ENCODE results near the gene ZFYVE1.
"Not testable (repeated sequence)": the region's sequence is repeated elsewhere in the genome, so short reads cannot be mapped to it uniquely, and the experiment has no call there.

Gene ZFYVE1

GRCh38 chr14:72957213-72957612 lies 69.7 kb downstream of the ZFYVE1 start:
- no peak for DNase-seq

- not testable (repeated sequence) for DNase-seq
These were observed 70.2 kb downstream of the ZFYVE1 start for GRCh38 chr14:72956741-72957140.

- DNase-seq = no peak
These were observed 74.7 kb downstream of the ZFYVE1 start for GRCh38 chr14:72952171-72952570.

GRCh38 chr14:72948481-72949138 lies 78.3 kb downstream of the ZFYVE1 start:
- peak; percentile 83 for DNase-seq

- no peak for DNase-seq
These were observed 79.3 kb downstream of the ZFYVE1 start for GRCh38 chr14:72947366-72948160.

GRCh38 chr14:72946491-72946890 lies 80.4 kb downstream of the ZFYVE1 start:
- no peak for DNase-seq

- DNase-seq = no peak
These were observed 81.4 kb downstream of the ZFYVE1 start for GRCh38 chr14:72945356-72946027.

GRCh38 chr14:72943876-72944430 lies 83.0 kb downstream of the ZFYVE1 start:
- DNase-seq = no peak

- no peak for DNase-seq
These were observed 84.0 kb downstream of the ZFYVE1 start for GRCh38 chr14:72942934-72943333.

GRCh38 chr14:72941286-72941985 lies 85.5 kb downstream of the ZFYVE1 start:
- no peak for DNase-seq

GRCh38 chr14:72939630-72940029 lies 87.3 kb downstream of the ZFYVE1 start:
- DNase-seq = no peak

GRCh38 chr14:72932893-72933292 lies 94.0 kb downstream of the ZFYVE1 start:
- no peak for DNase-seq

- DNase-seq = no peak
These were observed 97.4 kb downstream of the ZFYVE1 start for GRCh38 chr14:72929316-72930080.

GRCh38 chr14:72928872-72929271 lies 98.0 kb downstream of the ZFYVE1 start:
- DNase-seq = no peak

- DNase-seq = peak; percentile 93
These were observed 100.4 kb downstream of the ZFYVE1 start, which contains the start of gene DCAF4 for GRCh38 chr14:72926292-72927028. Gene DCAF4 (plus strand): TSS chr14:72926464. CDS start chr14:72937979, 11,515 bp downstream.

GRCh38 chr14:72925815-72926291 lies 101.1 kb downstream of the ZFYVE1 start:
- no peak for DNase-seq

- DNase-seq = no peak
These were observed 101.6 kb downstream of the ZFYVE1 start for GRCh38 chr14:72925171-72925759.

GRCh38 chr14:72924337-72924736 lies 102.6 kb downstream of the ZFYVE1 start:
- no peak for DNase-seq

GRCh38 chr14:72921396-72921795 lies 105.5 kb downstream of the ZFYVE1 start:
- no peak for DNase-seq

GRCh38 chr14:72920008-72920407 lies 106.9 kb downstream of the ZFYVE1 start:
- no peak for DNase-seq

Data from stimulated activated CD8-positive, alpha-beta memory T cell treated with anti-CD3 and anti-CD28 coated beads, Interleukin-4, amount 100 ng/mL, for 48 hours (primary cell).